GM18867 (cell line): Measurements from ENCODE around the gene RNF144B.

Experiments used
- ATAC-seq: cut with Tn5 transposase; IDR thresholded peaks from one replicate; pipeline ENCODE4 v1.9.1; 2021; ENCODE audit warnings: mild to moderate bottlenecking, moderate library complexity; ENCODE audit not compliant: unreplicated experiment

RNF144B gene

GRCh38 chr6:18507018-18507415, 119.9 kb downstream of the RNF144B start:
- ATAC-seq = no peak

GRCh38 chr6:18507561-18507960, 120.4 kb downstream of the RNF144B start:
- no peak for ATAC-seq

GRCh38 chr6:18509871-18510643, 122.9 kb downstream of the RNF144B start:
- ATAC-seq = no peak

- no peak for ATAC-seq
Observed at GRCh38 chr6:18510644-18511033, 123.5 kb downstream of the RNF144B start.

GRCh38 chr6:18511211-18511610, 124.1 kb downstream of the RNF144B start:
- no peak for ATAC-seq

- ATAC-seq = no peak
Observed at GRCh38 chr6:18513253-18513798, 126.2 kb downstream of the RNF144B start.

GRCh38 chr6:18514180-18514579, 127.0 kb downstream of the RNF144B start:
- ATAC-seq = no peak

GRCh38 chr6:18515767-18516166, 128.6 kb downstream of the RNF144B start:
- no peak for ATAC-seq
